NCI-H510A treated with DMSO at 0.1 percent for 48 hours (cell line): Measurements from ENCODE around the gene XPO4.
A peak's percentile ranks its signal among the peaks of the same experiment; 100 is the strongest.
"Not testable (repeated sequence)": the region's sequence is repeated elsewhere in the genome, so short reads cannot be mapped to it uniquely, and the experiment has no call there.

Source experiments
- DNase-seq: peaks from one replicate; lab custom pipeline; 2025; lab: John Stamatoyannopoulos, UW

XPO4 gene

GRCh38 chr13:20902438-20903163 lies at the start of gene XPO4:
Gene XPO4, minus strand, starts transcription at chr13:20902746. Its CDS starts 8 bp downstream, at chr13:20902738.
- peak; percentile 40 for DNase-seq

GRCh38 chr13:20948001-20948400 lies 45.5 kb upstream of the XPO4 start:
- not testable (repeated sequence) for DNase-seq

- no peak for DNase-seq
These were observed 43.4 kb upstream of the XPO4 start for GRCh38 chr13:20945952-20946383.

- DNase-seq = no peak
These were observed 40.5 kb upstream of the XPO4 start for GRCh38 chr13:20942938-20943559.

- not testable (repeated sequence) for DNase-seq
These were observed 38.0 kb upstream of the XPO4 start for GRCh38 chr13:20940511-20940910.

GRCh38 chr13:20940083-20940482 lies 37.5 kb upstream of the XPO4 start:
- DNase-seq = no peak

GRCh38 chr13:20939662-20940061 lies 37.1 kb upstream of the XPO4 start:
- no peak for DNase-seq

- DNase-seq = no peak
These were observed 35.8 kb upstream of the XPO4 start for GRCh38 chr13:20938302-20938701.

GRCh38 chr13:20927596-20928257 lies 25.2 kb upstream of the XPO4 start:
- DNase-seq = no peak

- not testable (repeated sequence) for DNase-seq
These were observed 22.8 kb upstream of the XPO4 start for GRCh38 chr13:20925395-20925790.

- DNase-seq = peak; percentile 39
These were observed 22.3 kb upstream of the XPO4 start for GRCh38 chr13:20924758-20925394.

- no peak for DNase-seq
These were observed 20.7 kb upstream of the XPO4 start for GRCh38 chr13:20923272-20923671.

- no peak for DNase-seq
These were observed 19.0 kb upstream of the XPO4 start for GRCh38 chr13:20921572-20921971.

GRCh38 chr13:20915676-20916075 lies 13.1 kb upstream of the XPO4 start:
- DNase-seq = not testable (repeated sequence)

- no peak for DNase-seq
These were observed 8.5 kb upstream of the XPO4 start for GRCh38 chr13:20911037-20911436.

GRCh38 chr13:20908714-20909497 lies 6.4 kb upstream of the XPO4 start:
- DNase-seq = no peak

- no peak for DNase-seq
These were observed 2.4 kb upstream of the XPO4 start for GRCh38 chr13:20904908-20905307.

GRCh38 chr13:20903164-20903475 lies 574 bp upstream of the XPO4 start:
- no peak for DNase-seq

GRCh38 chr13:20901668-20902437 lies 693 bp downstream of the XPO4 start:
- peak; percentile 32 for DNase-seq

- DNase-seq = no peak
These were observed 8.3 kb downstream of the XPO4 start for GRCh38 chr13:20894245-20894644.

- DNase-seq = no peak
These were observed 10.8 kb downstream of the XPO4 start for GRCh38 chr13:20891768-20892167.
